HEK293 (cell line): ENCODE results near the gene PALS2.

Experiments used
- CTCF ChIA-PET: fragments of 350-600 bp; formaldehyde crosslinking; extraction: SDS; loops from one replicate; lab custom pipeline; 2021; ENCODE audit warnings: antibody characterized with exemption; lab: Yijun Ruan, JAX
- POLR2A ChIA-PET: fragments of 300-600 bp; formaldehyde crosslinking; extraction: SDS; loops from one replicate; lab custom pipeline; 2020; ENCODE audit warnings: antibody characterized with exemption, inconsistent platforms; lab: Yijun Ruan, JAX
- H3K27ac ChIP-seq: fragments of 200-500 bp; sonication (Bioruptor generic); 2 replicates; pipeline ENCODE4 v1.5.1; 2014; ENCODE audit warnings: low read depth, low read length, control low read depth, inconsistent platforms; ENCODE audit errors: extremely low read depth
- H3K36me3 ChIP-seq, 2 experiments: fragments of 200-500 bp in 1 of 2; sonication (Bioruptor generic) in 1 of 2; 1 replicate in 1 of 2; 2 replicates in 1 of 2; pipeline ENCODE4 v1.5.1; 2014 to 2017; ENCODE audit warnings: inconsistent platforms in 2 of 2, low read length in 2 of 2; ENCODE audit not compliant: control insufficient read depth in 2 of 2, insufficient read depth in 1 of 2
- H3K4me1 ChIP-seq: fragments of 200-500 bp; sonication (Bioruptor generic); 2 replicates; pipeline ENCODE4 v1.5.1; 2014; ENCODE audit warnings: mild to moderate bottlenecking, low read length, inconsistent platforms; ENCODE audit not compliant: control insufficient read depth, insufficient read depth
- H3K4me3 ChIP-seq: 2 replicates; pipeline ENCODE4 v1.5.1; 2011; ENCODE audit warnings: low read depth, mild to moderate bottlenecking, control low read depth, low read length, moderate library complexity
- H3K9me3 ChIP-seq: fragments of 200-500 bp; sonication (Bioruptor generic); 2 replicates; pipeline ENCODE4 v1.5.1; 2014; ENCODE audit warnings: low read depth, low read length, inconsistent platforms; ENCODE audit not compliant: control insufficient read depth, insufficient read depth
- FEZF1 ChIP-seq: fragments of 450-650 bp; formaldehyde crosslinking; IDR thresholded peaks from 2 replicates; pipeline ENCODE4 v1.5.1; 2016; ENCODE audit warnings: missing biosample characterization, missing genetic modification characterization
- GFI1B ChIP-seq: fragments of 450-650 bp; formaldehyde crosslinking; IDR thresholded peaks from 2 replicates; pipeline ENCODE4 v1.5.1; 2016; ENCODE audit warnings: missing biosample characterization, missing genetic modification characterization
- HOXA7 ChIP-seq: sonication (generic); formaldehyde crosslinking; IDR thresholded peaks from 2 replicates; pipeline ENCODE4 v1.8.1; 2022; ENCODE audit warnings: missing genetic modification reagents, borderline replicate concordance
- ZBTB8A ChIP-seq: fragments of 450-650 bp; formaldehyde crosslinking; IDR thresholded peaks from 2 replicates; pipeline ENCODE4 v1.5.1; 2016; ENCODE audit warnings: missing biosample characterization, missing genetic modification characterization
- ZNF114 ChIP-seq: fragments of 450-650 bp; formaldehyde crosslinking; IDR thresholded peaks from 2 replicates; pipeline ENCODE4 v1.5.0; 2017; ENCODE audit warnings: missing biosample characterization, missing genetic modification characterization
- ZNF16 ChIP-seq: fragments of 450-650 bp; formaldehyde crosslinking; IDR thresholded peaks from 2 replicates; pipeline ENCODE4 v1.5.1; 2016; ENCODE audit warnings: low read depth, missing biosample characterization, missing genetic modification characterization
- ZNF266 ChIP-seq: fragments of 450-650 bp; formaldehyde crosslinking; IDR thresholded peaks from 2 replicates; pipeline ENCODE4 v1.5.1; 2016; ENCODE audit warnings: missing biosample characterization, missing genetic modification characterization, low read depth
- ZNF600 ChIP-seq: fragments of 450-650 bp; formaldehyde crosslinking; IDR thresholded peaks from 2 replicates; pipeline ENCODE4 v1.5.1; 2016; ENCODE audit warnings: missing biosample characterization, missing genetic modification characterization
- ZNF621 ChIP-seq: fragments of 450-650 bp; formaldehyde crosslinking; IDR thresholded peaks from 2 replicates; pipeline ENCODE4 v1.5.1; 2017; ENCODE audit warnings: missing biosample characterization, missing genetic modification characterization
- ZNF664 ChIP-seq: fragments of 450-650 bp; formaldehyde crosslinking; IDR thresholded peaks from 2 replicates; pipeline ENCODE4 v1.5.1; 2016; ENCODE audit warnings: missing biosample characterization, missing genetic modification characterization
- ZSCAN30 ChIP-seq: fragments of 450-650 bp; IDR thresholded peaks from 2 replicates; pipeline ENCODE4 v1.5.1; 2018; ENCODE audit warnings: missing biosample characterization, mild to moderate bottlenecking, missing genetic modification characterization, moderate library complexity
- TF ChIP-seq, protein P1 (sequence below): fragments of 450-650 bp; formaldehyde crosslinking; IDR thresholded peaks from 2 replicates; pipeline ENCODE4 v1.5.1; 2016; ENCODE audit warnings: missing biosample characterization, missing genetic modification characterization, borderline replicate concordance
- TF ChIP-seq, protein P2 (sequence below): fragments of 450-650 bp; formaldehyde crosslinking; IDR thresholded peaks from 2 replicates; pipeline ENCODE4 v1.5.1; 2017; ENCODE audit warnings: missing biosample characterization, mild to moderate bottlenecking, missing genetic modification characterization, moderate library complexity
- TF ChIP-seq, protein P3 (sequence below): fragments of 450-650 bp; formaldehyde crosslinking; IDR thresholded peaks from 2 replicates; pipeline ENCODE4 v1.5.1; 2016; ENCODE audit warnings: missing biosample characterization, missing genetic modification characterization
- TF ChIP-seq, protein P4 (sequence below): fragments of 450-650 bp; formaldehyde crosslinking; IDR thresholded peaks from 2 replicates; pipeline ENCODE4 v1.5.1; 2017; ENCODE audit warnings: missing biosample characterization, missing genetic modification characterization

PALS2 gene

DNA sequence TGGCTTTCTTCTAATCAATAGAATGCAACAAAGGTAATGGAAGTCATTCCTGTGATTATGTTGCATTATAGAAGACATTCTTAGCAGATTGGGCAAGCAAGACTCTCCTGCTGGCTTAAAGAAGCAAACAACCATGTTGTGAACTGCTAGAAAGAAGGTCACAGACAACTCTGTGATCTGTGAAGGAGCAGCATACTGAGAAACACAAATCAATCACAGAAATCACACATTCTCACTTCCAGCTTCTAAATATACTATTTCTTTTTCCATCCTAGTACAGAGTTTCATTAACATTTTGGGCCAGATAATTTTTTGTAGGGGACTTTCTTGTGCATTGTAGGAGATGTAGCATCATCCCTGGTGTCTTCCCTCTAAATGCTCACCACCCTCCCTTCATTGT lies 28.0 kb upstream of the PALS2 start:
- no peaks in the 10 kb centered on the region for H3K4me1 ChIP-seq
- H3K36me3 ChIP-seq = no peaks in the 10 kb centered on the region
- ChIA-PET POLR2A (no interaction called here), CTCF (no interaction called here)
- H3K4me3 ChIP-seq = no peak overlapping the region
- no peak overlapping the region for H3K27ac ChIP-seq
- TF ChIP-seq, protein P1, sequence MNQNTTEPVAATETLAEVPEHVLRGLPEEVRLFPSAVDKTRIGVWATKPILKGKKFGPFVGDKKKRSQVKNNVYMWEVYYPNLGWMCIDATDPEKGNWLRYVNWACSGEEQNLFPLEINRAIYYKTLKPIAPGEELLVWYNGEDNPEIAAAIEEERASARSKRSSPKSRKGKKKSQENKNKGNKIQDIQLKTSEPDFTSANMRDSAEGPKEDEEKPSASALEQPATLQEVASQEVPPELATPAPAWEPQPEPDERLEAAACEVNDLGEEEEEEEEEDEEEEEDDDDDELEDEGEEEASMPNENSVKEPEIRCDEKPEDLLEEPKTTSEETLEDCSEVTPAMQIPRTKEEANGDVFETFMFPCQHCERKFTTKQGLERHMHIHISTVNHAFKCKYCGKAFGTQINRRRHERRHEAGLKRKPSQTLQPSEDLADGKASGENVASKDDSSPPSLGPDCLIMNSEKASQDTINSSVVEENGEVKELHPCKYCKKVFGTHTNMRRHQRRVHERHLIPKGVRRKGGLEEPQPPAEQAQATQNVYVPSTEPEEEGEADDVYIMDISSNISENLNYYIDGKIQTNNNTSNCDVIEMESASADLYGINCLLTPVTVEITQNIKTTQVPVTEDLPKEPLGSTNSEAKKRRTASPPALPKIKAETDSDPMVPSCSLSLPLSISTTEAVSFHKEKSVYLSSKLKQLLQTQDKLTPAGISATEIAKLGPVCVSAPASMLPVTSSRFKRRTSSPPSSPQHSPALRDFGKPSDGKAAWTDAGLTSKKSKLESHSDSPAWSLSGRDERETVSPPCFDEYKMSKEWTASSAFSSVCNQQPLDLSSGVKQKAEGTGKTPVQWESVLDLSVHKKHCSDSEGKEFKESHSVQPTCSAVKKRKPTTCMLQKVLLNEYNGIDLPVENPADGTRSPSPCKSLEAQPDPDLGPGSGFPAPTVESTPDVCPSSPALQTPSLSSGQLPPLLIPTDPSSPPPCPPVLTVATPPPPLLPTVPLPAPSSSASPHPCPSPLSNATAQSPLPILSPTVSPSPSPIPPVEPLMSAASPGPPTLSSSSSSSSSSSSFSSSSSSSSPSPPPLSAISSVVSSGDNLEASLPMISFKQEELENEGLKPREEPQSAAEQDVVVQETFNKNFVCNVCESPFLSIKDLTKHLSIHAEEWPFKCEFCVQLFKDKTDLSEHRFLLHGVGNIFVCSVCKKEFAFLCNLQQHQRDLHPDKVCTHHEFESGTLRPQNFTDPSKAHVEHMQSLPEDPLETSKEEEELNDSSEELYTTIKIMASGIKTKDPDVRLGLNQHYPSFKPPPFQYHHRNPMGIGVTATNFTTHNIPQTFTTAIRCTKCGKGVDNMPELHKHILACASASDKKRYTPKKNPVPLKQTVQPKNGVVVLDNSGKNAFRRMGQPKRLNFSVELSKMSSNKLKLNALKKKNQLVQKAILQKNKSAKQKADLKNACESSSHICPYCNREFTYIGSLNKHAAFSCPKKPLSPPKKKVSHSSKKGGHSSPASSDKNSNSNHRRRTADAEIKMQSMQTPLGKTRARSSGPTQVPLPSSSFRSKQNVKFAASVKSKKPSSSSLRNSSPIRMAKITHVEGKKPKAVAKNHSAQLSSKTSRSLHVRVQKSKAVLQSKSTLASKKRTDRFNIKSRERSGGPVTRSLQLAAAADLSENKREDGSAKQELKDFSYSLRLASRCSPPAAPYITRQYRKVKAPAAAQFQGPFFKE (tag by site-specific recombination) = no peak
- TF ChIP-seq HOXA7 (CRISPR knock-in tag) (no peak), GFI1B (no peak)
- TF ChIP-seq, protein P2, sequence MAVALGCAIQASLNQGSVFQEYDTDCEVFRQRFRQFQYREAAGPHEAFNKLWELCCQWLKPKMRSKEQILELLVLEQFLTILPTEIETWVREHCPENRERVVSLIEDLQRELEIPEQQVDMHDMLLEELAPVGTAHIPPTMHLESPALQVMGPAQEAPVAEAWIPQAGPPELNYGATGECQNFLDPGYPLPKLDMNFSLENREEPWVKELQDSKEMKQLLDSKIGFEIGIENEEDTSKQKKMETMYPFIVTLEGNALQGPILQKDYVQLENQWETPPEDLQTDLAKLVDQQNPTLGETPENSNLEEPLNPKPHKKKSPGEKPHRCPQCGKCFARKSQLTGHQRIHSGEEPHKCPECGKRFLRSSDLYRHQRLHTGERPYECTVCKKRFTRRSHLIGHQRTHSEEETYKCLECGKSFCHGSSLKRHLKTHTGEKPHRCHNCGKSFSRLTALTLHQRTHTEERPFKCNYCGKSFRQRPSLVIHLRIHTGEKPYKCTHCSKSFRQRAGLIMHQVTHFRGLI (tag by site-specific recombination) = no peak
- H3K9me3 ChIP-seq = no peaks in the 10 kb centered on the region

DNA sequence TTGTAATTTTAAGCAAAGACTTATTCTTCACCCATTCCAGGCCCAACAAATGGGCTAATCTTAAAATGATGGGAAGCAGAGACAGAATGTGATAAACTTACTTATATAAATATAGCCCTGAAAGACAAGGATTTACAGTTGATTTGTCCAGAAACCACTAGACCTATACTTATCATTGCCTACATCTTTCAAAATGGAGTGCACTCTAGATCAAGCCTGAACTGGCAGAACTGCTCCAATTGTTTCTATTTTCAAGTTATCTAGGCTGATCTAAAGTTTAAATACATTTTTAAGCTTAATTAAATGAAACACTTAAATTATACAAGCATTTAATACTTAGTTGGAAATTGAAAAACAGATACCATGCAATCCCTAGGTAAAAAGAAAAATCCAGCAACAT lies 24.9 kb upstream of the PALS2 start:
- ChIA-PET CTCF (no interaction called here), POLR2A (no interaction called here)
- TF ChIP-seq ZNF621 (tag by site-specific recombination) = no peak
- no peak for TF ChIP-seq FEZF1 (tag by site-specific recombination)
- no peak for TF ChIP-seq ZNF114 (tag by site-specific recombination)
- no peak for TF ChIP-seq ZNF664 (tag by site-specific recombination)
- no peak for TF ChIP-seq ZNF600 (tag by site-specific recombination)
- no peak for TF ChIP-seq ZNF266
- TF ChIP-seq ZSCAN30 (tag by site-specific recombination) = no peak
- TF ChIP-seq, protein P3, sequence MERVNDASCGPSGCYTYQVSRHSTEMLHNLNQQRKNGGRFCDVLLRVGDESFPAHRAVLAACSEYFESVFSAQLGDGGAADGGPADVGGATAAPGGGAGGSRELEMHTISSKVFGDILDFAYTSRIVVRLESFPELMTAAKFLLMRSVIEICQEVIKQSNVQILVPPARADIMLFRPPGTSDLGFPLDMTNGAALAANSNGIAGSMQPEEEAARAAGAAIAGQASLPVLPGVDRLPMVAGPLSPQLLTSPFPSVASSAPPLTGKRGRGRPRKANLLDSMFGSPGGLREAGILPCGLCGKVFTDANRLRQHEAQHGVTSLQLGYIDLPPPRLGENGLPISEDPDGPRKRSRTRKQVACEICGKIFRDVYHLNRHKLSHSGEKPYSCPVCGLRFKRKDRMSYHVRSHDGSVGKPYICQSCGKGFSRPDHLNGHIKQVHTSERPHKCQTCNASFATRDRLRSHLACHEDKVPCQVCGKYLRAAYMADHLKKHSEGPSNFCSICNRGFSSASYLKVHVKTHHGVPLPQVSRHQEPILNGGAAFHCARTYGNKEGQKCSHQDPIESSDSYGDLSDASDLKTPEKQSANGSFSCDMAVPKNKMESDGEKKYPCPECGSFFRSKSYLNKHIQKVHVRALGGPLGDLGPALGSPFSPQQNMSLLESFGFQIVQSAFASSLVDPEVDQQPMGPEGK (tag by site-specific recombination) = no peak
- TF ChIP-seq, protein P4, sequence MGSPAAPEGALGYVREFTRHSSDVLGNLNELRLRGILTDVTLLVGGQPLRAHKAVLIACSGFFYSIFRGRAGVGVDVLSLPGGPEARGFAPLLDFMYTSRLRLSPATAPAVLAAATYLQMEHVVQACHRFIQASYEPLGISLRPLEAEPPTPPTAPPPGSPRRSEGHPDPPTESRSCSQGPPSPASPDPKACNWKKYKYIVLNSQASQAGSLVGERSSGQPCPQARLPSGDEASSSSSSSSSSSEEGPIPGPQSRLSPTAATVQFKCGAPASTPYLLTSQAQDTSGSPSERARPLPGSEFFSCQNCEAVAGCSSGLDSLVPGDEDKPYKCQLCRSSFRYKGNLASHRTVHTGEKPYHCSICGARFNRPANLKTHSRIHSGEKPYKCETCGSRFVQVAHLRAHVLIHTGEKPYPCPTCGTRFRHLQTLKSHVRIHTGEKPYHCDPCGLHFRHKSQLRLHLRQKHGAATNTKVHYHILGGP = no peak
- no peak for TF ChIP-seq ZNF16 (tag by site-specific recombination)
- TF ChIP-seq ZBTB8A (tag by site-specific recombination) = no peak
- H3K9me3 ChIP-seq = no peaks in the 10 kb centered on the region
- H3K36me3 ChIP-seq = no peaks in the 10 kb centered on the region
- no peak overlapping the region for H3K27ac ChIP-seq
- H3K4me1 ChIP-seq = no peaks in the 10 kb centered on the region
- no peak overlapping the region for H3K4me3 ChIP-seq
